ENCODE results near the gene SH2D4B.
A peak's percentile ranks its signal among the peaks of the same experiment; 100 is the strongest.

GRCh38 chr10:80535671-80536360 is 1.9 kb upstream of the SH2D4B start:
- TF ChIP-seq, protein P1, sequence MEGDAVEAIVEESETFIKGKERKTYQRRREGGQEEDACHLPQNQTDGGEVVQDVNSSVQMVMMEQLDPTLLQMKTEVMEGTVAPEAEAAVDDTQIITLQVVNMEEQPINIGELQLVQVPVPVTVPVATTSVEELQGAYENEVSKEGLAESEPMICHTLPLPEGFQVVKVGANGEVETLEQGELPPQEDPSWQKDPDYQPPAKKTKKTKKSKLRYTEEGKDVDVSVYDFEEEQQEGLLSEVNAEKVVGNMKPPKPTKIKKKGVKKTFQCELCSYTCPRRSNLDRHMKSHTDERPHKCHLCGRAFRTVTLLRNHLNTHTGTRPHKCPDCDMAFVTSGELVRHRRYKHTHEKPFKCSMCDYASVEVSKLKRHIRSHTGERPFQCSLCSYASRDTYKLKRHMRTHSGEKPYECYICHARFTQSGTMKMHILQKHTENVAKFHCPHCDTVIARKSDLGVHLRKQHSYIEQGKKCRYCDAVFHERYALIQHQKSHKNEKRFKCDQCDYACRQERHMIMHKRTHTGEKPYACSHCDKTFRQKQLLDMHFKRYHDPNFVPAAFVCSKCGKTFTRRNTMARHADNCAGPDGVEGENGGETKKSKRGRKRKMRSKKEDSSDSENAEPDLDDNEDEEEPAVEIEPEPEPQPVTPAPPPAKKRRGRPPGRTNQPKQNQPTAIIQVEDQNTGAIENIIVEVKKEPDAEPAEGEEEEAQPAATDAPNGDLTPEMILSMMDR (IDR thresholded peaks at IDR 0.05): peak; percentile 29 to 87 (median 78)
- TF ChIP-seq POLR2A (IDR thresholded peaks at IDR 0.05): peak; percentile 27 to 36
